ENCODE measurements around the gene GARNL3.

Gene GARNL3, protein sequence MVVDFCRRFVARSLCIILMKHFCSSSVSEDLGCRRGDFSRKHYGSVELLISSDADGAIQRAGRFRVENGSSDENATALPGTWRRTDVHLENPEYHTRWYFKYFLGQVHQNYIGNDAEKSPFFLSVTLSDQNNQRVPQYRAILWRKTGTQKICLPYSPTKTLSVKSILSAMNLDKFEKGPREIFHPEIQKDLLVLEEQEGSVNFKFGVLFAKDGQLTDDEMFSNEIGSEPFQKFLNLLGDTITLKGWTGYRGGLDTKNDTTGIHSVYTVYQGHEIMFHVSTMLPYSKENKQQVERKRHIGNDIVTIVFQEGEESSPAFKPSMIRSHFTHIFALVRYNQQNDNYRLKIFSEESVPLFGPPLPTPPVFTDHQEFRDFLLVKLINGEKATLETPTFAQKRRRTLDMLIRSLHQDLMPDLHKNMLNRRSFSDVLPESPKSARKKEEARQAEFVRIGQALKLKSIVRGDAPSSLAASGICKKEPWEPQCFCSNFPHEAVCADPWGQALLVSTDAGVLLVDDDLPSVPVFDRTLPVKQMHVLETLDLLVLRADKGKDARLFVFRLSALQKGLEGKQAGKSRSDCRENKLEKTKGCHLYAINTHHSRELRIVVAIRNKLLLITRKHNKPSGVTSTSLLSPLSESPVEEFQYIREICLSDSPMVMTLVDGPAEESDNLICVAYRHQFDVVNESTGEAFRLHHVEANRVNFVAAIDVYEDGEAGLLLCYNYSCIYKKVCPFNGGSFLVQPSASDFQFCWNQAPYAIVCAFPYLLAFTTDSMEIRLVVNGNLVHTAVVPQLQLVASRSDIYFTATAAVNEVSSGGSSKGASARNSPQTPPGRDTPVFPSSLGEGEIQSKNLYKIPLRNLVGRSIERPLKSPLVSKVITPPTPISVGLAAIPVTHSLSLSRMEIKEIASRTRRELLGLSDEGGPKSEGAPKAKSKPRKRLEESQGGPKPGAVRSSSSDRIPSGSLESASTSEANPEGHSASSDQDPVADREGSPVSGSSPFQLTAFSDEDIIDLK

DNA sequence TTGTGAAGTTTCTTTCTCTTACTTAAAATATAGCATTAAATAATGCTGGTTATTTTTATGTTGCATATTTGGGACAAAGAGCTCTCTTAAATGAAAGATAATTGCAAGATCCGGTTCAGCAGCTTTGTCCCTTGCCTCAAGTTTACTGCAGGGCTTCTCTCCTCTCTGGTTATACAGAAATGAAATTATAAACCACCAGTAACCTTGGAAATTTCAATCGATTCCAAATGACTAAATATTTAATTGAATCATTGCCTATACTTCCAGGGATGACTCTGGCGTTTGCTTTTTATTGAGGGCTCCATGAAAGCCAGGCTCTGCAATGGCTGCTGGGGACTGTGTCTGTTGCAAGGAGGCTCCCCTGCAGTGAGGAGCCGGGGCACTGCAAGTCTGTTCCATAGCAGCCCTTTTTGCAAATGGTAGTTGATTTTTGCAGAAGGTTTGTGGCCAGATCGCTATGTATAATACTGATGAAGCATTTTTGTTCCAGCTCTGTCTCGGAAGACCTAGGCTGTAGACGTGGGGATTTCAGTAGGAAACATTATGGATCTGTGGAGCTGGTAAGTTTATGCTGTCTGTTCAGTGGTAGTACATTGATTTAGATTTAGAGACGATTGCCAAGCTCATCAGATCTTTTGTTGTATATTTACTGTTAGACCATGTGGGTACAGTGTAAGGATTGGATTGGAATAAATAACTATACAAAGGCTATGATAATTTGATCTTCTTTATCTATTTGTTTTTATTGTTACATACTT is at the start of gene GARNL3:
Gene GARNL3, plus strand, starts transcription at position 313 of the 758 bp plus-strand sequence. Its CDS starts 104 bp downstream, at position 417.
- no peak for DNase-seq

DNA sequence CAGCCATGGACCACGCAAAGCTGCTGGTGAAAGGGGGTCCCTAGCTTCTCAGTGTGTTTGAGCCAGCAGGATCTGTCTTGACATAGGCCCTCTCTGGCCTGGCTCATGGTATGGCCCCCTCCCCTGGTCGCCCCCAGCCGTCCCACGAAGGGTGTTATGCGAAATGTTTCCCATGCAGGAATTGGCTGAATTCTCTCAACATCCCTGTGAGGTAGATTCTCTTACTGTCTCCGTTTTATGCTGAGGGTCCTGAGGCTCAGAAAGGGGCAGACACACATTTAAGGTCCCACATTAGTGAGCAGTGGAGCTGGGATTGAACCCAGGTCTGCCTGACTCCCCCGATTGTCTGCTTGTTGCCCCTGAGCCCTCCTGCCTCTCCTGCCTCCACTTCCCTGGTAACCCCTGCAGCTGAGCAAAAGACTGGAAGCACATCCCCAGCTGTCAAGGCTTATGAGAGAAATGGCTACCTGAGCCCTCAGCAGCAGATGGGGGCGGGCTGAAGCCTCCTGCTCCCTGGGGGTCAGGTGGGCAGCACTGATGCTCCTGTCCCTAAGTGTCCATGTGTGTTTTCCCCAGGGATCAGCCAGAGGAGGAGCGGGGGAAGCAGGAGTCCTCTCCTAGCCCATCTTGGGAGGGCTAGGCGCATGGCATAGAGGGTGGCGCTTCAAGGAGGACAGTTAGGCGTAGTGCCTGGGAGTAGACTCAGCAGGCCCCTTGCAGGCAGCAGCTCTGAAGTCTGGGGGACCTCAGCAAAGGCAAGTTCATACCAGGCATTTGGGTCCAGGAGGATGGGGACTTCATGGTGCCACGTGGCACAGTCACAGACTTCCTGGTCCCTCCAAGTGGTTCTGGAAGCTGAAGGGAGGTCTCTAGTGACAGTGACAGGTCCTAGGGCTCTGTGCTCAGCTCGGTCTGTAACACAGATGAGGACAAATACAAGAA is 49.0 kb upstream of the GARNL3 start:
- no peak for DNase-seq

DNA sequence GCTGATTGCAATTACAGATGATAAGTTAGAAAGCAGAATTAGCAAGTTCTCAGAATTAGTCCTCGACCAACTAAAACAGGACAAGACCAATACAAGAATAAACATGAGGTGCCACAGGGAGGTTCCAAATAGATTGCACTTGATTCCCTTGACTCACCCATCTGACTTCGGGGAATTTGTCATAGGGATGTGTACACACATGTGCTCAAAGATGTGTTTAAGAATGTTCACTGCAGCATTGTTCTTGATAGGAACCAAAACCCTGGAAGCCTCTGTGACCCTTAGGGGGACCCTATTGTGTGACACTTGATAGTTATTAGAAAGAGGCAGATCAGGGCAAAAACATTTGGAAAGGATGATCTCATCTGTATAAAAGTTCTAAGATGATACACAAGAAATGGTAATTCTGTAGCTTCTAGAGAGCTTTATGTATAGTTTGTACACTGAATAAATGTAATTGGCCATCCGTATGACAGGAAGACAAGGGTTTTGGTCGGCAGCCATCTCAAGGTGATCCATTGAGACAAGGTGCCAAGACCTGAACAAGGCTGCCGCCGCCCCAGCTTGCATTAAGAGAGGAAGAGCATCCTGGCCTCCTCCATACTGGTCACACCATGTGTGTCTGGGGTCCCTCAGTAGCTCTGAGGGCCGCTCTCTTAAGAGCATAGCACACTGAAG is 48.2 kb upstream of the GARNL3 start:
- DNase-seq = no peak

DNA sequence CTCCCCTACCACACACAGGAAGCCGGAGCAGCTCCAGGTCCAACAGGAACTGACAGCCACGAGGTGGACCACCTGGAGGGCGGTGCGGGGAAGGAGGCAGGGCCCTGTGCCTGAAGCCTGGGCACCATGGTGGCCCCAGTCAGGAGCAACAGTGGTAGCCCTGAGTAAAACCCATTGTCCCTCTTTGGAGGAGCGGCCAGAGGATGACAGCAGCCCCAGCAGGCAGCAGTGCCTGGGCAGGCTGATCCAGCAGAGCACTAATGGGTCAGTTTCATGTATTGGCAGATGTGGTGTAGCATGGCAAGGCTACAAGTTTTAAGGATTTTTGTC is 47.7 kb upstream of the GARNL3 start:
- no peak for DNase-seq

DNA sequence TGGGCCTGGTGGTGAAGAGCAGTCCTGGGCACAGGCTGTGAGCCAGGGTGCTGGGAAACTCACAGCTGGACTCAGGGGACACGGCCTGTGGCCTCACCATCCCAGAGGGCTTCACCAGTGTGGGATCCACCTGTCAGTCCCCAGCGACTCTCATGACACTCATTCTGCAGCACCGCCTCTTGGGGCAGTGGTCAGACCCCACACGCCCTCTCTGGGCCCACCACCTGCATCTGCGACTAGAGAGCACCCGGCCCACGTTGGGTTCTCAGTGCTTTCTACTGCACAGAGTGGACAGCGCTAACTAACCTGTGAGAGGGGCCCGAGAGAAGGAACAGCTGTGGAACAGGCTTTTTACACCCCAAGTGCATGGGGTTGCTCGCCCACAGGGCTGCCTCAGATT is 45.8 kb upstream of the GARNL3 start:
- DNase-seq = no peak

DNA sequence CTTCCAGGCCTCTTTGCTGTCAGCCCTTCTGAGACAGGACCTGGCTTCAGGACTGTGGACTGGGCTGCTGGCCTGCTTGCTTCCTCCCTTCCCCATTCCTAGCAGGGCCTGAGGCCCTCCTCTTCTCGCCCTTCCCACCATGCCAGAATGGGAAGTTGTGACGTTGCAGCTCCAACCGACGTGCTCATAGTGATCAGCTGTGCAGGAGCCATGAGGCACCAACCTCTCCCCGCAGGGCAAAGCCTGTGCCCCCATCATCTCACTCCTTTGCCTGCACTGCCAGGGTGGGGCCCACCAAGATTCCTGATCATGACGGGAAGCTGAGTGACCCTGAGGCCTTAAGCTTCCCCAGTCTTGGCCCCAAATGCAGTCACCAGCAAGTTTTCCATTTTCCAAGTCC is 45.1 kb upstream of the GARNL3 start:
- DNase-seq = no peak

DNA sequence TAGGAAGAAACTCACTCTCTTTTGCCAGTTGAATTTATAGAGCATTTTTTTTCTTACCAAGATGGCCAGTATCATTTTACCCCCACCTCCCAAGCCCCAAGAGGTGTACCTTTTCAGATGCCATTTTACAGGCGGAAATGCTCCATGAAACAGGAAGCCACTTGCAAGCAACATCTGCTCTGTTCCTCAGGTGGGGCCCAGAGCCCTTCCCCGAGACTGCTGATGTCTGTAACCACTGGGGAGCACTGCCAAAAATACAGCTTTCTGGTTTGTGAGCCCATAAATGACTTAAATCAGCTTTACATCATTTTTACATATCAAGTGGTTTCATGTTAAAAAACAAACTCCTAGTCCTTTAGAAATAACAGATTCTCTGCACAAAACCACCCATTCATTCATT is 42.9 kb upstream of the GARNL3 start:
- no peak for DNase-seq

DNA sequence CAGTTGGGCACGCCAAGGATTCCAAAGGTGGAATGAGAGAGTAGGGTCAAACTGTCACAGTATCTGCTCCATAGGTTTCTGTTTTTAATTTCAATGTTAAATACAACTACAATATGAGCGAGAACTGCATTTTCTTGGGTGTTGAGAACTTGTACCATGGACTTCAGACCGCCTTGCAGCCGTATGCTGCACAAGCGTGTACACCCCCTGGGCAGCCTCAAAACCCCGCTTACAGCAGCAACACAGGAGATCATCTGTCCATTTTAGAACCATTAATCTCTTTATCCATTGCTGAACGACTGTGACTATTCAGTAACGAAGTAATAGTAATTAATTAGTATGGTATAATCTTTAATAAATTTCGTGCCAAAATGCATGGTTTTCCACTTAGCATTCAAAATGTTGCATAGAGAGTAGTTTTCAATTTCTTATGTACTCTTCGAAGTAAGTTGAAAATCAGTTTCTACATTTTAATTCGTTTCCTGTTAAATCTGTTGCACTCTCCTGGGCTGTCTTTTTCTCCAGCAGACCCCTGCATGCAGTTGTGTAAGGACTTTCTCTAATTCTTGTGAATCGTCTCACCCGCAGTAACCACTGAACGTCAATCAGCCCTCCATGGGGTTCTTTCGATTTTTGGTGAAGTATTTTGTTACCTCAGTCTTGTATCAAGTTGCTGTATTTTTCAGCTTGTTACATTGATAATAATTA is 42.0 kb upstream of the GARNL3 start:
- no peak for DNase-seq

DNA sequence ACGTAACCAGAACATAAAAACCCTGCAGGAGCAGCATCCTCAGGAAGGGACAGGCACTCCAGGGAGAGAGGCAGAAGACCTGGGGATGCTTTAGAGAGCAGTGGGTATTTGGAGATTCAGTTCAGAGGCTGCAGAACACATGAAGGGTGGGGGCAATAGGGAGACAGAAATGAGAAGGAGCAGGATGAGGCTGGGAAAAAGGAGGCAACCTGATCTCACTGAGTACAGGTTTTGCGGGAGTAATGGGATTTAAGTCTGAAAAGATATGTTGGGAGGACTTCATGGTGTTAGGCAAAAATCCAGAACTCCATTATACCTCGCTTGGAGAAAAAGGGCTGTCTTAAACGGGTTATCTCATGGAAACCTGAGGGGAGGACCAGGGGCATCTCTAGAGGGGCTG is 41.3 kb upstream of the GARNL3 start:
- DNase-seq = no peak

DNA sequence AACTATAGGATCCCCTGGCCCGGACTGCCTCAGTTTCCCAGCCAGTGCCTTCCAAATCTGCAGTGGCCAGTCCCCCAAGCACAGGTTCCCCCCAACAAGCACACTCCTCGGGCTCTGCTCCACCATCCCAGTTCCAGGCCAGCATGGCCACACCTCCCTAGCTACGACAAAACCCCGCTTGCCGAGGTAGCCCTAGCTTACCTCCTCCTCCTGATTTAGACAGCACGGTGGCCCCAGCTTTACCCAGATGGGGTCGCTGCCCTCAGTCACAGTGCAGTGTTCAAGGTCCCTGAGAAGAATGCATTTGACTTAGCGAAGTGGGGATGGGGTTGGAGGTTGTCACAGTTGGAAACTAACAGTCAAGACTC is 40.8 kb upstream of the GARNL3 start:
- no peak for DNase-seq

DNA sequence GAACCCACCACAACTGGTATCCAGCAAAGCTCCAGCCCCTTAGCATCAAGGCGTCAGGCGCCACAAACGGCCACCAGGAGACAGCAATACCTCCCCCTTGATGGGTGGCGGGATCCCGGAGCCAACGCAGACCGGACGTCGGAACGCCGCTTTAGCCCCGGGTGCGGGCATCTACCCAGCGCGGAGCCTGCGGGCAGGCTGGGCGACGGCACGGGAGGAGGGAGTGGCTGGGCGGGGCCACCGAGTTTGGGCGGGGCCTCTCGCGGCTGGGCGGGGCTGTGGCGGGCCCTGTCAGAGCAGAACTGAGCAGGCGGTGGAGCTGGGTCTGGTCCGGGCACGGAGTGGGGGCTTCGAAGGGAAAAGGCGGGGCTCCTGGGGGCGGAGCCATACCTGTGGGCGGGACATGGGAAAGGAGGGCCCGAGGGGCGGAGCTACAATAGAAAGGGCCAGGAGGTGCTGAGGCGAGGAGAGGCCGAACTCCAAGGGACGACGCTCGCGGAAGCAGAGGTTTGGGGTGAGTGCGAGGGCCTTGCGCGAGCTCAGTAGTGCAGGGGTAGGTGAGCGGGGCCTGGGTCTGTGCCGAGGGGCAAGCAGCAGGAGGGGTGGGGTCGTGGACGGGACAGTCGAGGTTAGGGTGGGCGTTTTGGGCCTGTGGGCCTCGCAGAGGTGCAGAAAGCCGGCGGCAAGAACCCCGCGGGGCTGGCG is 40.2 kb upstream of the GARNL3 start:
- peak; percentile 73 to 88 for DNase-seq

DNA sequence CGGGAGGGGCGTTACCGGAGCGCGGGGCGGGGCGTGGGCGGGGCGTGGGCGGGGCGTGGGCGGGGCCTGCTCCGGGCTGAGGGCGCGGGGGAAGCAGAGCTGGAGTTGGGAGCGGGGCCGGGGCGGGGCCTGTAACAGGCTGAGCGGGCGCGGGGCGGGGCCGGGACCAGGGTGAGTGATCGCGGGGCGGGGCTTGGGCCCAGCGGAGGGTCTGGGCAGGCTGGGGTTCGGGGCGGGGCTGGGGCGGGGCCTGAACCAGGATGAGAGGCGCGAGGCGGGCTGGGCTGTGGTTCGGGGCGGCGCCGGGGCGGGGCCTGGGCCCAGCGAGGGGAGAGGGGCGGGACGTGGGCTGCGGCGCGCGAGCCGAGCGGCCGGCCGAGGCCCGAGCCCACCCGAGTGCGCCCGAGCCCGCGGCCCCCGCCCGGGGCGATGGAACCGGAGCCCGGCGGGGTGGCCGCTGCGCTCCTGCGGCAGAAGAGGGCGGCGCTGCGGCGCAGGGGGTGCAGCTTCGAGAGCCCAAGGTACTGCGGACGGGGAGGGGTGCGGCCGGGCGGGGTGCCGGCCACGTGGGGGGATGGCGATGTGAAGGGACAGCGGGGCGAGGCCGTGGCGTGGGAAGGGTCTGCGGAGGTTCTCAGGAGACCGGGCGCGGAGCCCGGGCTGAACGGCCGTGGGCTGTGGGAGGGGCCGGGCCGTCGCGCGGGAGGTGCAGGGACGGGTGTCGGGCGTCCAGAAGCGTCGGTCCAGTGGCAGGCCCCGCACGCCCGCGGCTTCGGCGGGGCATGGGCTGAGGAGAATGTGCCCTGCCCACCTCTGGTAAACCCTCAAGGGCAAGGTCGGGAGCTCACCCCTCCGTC is 39.5 kb upstream of the GARNL3 start:
- peak; percentile 4 to 92 for DNase-seq

DNA sequence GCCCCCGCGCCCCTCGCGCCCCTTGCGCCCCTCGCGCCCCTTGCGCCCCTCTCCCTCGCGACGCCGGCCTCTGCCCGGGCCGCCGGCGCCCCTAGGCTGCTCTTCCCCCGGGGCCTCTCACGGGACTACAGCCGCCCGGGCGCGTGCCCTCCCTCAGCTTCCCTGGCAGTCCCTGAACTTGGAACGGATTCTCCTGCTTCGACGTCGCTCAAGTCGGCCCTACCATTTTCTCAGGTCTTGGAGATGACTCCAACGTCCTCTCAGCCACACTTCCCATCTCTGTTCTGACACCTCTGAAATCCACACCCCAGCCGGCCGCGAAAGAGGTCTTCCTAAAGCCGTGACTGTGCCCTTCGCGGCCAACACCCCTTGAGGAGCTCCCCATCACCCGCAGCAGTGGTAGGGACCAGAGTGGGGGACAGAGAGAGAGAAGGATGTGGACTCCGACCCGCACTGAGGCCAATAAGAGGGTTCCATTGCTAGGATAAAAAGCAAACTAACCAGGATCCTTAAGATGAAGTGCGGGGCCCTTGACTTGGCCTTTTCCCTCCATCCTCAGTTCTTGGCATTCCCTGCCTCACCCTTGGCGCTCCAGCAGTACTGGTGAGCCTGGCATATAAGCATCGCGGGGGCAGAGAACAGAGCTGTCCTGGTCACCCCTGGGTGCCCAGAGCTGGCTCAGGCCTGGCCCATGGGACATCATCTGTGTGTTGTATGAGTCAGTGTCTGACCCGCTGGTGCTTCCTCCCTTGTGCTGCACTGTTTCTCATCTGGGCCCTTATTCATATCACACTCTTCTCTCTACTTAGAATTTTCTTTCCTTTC is 38.6 kb upstream of the GARNL3 start:
- DNase-seq = no peak

DNA sequence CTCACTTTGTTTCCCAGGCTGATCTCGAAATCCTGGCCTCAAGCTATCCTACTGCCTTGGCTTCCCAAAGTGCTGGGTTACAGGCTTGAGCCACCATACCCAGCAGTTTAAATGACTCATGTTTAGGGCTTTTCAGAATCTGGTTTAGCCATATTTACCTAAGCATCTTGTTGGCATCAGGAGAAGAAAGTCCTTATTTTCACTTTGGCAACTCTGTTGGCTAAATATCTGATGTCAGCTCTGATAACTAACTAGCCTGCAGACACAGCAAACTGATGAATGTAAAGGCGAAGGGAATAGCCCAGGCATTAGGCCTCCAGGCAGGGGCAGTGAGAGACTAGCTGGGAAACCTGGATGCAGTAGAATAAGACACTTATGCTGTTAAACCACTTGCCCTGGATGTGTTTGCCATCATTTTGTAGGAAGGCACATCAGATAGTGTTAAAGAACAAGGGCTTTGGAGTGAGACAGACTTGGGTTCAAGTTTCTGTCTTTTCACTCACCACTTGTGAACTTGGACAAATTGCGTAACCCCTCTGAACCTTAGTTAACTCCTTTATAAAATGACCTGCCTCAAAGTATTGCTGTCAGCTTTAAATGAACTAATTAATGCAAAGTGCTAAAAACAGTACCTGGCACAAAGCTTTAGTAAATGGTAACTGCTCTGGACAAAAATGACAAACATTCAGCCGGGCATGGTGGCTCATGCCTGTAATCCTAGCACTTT is 34.7 kb upstream of the GARNL3 start:
- DNase-seq = no peak

DNA sequence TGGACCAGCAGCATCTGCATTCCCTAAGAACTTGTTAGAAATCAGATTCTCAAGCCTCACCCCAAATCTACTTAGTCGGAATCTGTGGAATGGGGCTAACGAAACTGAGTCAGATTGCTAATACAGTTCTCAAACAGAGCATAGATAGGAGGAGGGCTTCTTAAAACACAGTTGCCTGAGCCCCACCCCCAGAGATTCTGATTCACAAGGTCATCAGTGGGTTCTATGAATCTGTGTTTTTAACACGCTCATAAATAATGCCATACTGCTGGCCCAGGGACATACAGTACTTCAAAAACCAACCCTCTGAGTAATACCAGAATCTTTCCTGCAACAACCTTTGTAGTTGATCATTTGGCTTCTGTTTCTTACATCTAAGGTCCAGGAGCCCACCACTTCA is 32.9 kb upstream of the GARNL3 start:
- DNase-seq = no peak

DNA sequence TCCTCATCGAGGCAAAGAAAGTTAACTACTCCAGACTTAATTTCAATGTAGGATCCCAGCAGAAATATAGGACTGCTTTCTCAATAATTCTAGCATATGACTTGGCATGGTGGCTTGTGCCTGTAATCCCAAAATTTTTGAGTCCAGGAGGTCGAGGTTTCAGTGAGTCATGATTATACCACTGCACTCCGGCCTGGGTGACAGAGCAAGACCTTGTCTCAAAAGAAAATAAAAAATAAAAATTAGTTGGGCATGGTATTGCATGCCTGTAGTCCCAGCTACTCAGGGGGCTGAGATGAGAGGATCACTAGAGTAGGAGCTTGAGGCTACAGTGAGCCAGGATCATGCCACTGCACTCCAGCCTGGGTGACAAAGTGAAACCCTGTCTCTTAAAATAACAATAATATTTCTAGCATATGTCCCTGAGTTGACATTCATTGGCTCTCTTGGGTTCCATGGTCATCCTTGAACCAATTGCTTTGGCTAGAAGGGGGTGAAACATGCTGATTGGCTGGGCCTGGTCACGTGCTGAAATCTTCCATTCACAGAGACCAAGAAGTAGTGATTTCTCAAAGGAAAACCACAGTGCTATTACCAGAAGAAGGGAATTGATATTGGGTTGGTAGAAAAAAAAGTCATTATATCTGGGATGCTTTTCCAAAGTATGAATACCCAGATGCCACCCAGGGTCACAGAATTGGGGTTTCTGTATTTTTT is 31.6 kb upstream of the GARNL3 start:
- no peak for DNase-seq

DNA sequence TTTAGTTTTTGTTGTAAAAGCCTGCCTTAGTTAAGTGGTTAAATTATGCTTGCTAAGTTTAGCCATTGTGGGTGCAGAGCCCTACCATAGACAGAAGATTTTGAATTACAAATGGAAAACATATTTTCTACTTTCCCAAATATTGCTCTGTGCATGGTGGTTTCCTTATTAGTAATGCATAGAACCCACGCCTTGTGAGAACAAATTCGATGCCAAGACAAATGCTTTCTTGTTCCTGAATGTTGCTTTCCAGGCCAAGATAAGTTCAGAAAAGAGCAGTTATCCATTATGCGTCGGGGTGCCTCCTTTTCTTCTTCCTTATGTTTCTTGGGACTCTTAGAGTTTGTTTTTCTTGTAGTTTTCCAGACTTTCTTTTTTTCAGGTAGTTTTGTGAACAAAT is 31.0 kb upstream of the GARNL3 start:
- no peak for DNase-seq
